GM19025 (cell line): ENCODE results near the gene LHX2.

Experiments used
- ATAC-seq: cut with Tn5 transposase; IDR thresholded peaks from one replicate; pipeline ENCODE4 v1.9.1; 2021; ENCODE audit warnings: mild to moderate bottlenecking, low read depth, moderate library complexity; ENCODE audit not compliant: unreplicated experiment

The LHX2 gene

GRCh38 chr9:124012368-124013301 lies 1.1 kb downstream of the LHX2 start:
- no peak for ATAC-seq

- no peak for ATAC-seq
These were observed 2.0 kb downstream of the LHX2 start for GRCh38 chr9:124013309-124014210.

GRCh38 chr9:124014211-124014955 lies 2.8 kb downstream of the LHX2 start:
- no peak for ATAC-seq

GRCh38 chr9:124014956-124015660 lies 3.5 kb downstream of the LHX2 start:
- ATAC-seq, result no peak

GRCh38 chr9:124015661-124016131 lies 4.1 kb downstream of the LHX2 start:
- ATAC-seq, result no peak

- no peak for ATAC-seq
These were observed 4.8 kb downstream of the LHX2 start for GRCh38 chr9:124016175-124017050.

GRCh38 chr9:124017051-124017928 lies 5.7 kb downstream of the LHX2 start:
- ATAC-seq, result no peak

- no peak for ATAC-seq
These were observed 6.6 kb downstream of the LHX2 start for GRCh38 chr9:124017929-124018729.

- no peak for ATAC-seq
These were observed 7.4 kb downstream of the LHX2 start for GRCh38 chr9:124018730-124019697.

- no peak for ATAC-seq
These were observed 8.4 kb downstream of the LHX2 start for GRCh38 chr9:124019771-124020519.

GRCh38 chr9:124020520-124021384 lies 9.2 kb downstream of the LHX2 start:
- no peak for ATAC-seq

GRCh38 chr9:124021385-124021769 lies 9.8 kb downstream of the LHX2 start:
- no peak for ATAC-seq

GRCh38 chr9:124022201-124023121 lies 10.9 kb downstream of the LHX2 start:
- ATAC-seq, result no peak
